Measurements from ENCODE around the gene ARHGEF3.

ARHGEF3 gene

GRCh38 chr3:56681984-56682461, 119.7 kb downstream of the ARHGEF3 start:
- no peak for DNase-seq (ENCODE audit: low read depth in 2 of 2)

- no peak for DNase-seq (ENCODE audit: low read depth in 2 of 2)
Observed at GRCh38 chr3:56680054-56680580, 121.6 kb downstream of the ARHGEF3 start.

All from stimulated activated CD4-positive, alpha-beta T cell treated with anti-CD3 and anti-CD28 coated beads, Interleukin-1b, Interleukin-23, amount 100 ng/mL, for 1 hour (primary cell).